ENCODE measurements around the gene CNPY1.
"Not testable (repeated sequence)": the region's sequence is repeated elsewhere in the genome, so short reads cannot be mapped to it uniquely, and the experiment has no call there.

Gene CNPY1

GRCh38 chr7:155577509-155577905, 31.1 kb upstream of the CNPY1 start:
- no peak for DNase-seq

DNA sequence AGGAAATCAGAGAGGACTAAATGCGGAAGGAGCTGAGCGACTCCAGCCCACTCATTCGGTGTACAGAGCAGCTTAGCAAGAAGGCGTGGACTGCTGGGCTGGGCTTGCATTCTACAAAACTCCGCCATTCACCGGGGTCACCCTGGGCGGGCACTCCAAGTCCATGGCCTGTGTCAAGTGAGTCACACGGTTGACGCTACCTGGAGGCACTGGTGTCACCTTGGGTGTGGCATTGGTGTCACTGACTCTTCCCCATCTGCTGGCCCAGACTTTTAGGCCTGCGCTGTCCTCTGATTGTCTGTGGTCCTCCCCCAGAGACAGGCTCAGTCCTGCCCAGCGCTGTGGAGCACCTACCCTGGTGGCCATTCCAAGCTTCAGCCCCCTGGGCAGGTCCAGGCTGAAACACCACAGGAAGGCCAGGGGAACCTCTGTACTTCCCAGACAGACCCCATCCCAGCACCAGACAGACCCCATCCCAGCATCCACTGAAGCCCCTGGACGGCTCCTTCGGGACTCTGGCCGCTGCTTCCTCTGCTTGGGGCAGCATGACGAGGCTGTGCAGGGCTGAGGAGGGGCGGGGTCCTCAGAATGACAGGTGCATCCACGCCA, 30.6 kb upstream of the CNPY1 start:
- DNase-seq = no peak

GRCh38 chr7:155576416-155576815, 30.1 kb upstream of the CNPY1 start:
- DNase-seq = no peak

GRCh38 chr7:155574556-155575290, 28.4 kb upstream of the CNPY1 start:
- no peak for DNase-seq

- DNase-seq = no peak
Observed at GRCh38 chr7:155571581-155572345, 25.4 kb upstream of the CNPY1 start.

- no peak for DNase-seq
Observed at GRCh38 chr7:155570991-155571390, 24.6 kb upstream of the CNPY1 start.

- DNase-seq = no peak
Observed at GRCh38 chr7:155570171-155570958, 24.0 kb upstream of the CNPY1 start.

DNA sequence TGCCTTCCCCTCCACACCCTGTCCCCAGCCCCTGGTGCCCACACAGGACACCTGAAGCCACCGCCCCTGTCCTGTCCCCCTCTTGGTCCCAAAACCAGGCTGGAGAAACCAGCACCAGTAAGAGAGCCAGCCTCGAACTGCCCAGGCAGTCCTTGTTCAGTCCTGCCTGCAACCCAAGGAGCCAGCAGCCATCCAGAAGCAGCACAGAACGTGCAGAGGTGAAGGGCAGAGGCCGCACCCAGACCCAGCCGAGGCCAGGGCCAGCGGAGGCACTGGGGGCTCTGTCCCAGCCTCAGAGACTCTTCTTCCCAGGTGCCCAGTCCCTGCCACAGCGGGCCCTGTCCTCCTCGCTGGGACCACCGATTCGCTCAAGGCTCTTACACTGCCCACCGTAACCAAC, 23.3 kb upstream of the CNPY1 start:
- DNase-seq = no peak

GRCh38 chr7:155568842-155569494, 22.6 kb upstream of the CNPY1 start:
- DNase-seq = no peak

GRCh38 chr7:155568333-155568660, 21.9 kb upstream of the CNPY1 start:
- DNase-seq = no peak

DNA sequence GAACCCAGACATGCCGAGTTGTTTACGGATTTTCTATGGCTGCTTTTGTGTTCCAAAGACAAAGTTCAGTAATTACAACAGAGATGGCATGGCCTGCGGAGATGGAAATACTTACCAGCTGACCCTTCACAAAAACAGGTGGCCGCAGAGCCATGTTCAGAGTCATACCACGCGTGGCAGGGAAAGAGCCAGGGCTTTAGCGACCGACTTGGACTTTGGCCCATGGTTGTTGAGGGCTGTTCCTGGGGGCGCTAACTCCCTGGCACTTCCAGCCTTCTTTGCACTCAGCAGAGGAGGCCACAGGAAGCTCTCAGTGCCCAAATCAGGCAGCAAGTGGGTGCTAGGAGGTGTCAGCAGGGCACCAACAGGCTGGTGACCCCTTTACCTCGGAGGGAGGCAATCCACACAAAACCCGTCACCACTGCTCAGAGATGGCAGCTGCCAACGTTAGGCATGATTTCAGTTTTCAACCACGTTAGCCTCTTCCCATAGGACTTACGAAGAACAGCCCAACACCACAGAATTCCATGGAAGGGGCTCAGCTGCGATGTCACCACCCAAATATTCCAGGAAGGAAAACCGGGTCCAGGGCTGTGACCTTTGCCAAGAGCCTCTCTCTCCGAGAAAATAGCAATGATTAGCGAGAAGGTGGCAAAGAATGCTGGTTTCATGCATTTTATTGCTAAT, 21.4 kb upstream of the CNPY1 start:
- no peak for DNase-seq

GRCh38 chr7:155566011-155566836, 19.9 kb upstream of the CNPY1 start:
- DNase-seq = no peak

DNA sequence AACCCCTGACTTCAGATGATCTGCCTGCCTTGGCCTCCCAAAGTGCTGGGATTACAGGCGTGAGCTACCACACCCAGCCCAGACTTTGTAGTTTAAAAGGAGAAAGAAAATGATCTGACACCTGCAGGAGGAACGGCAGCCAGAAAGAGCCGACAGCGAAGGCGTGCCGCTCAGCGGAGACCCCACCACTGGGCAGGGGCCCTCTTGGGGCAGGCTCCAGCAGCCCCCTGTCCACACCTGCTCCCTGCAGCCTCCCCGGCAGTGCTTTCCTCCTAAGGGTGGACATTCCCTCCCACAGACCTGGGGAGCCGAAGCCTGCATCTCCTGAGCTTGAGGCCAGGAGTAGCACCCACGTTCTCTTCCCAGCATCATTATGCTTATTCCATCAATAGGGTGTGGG, 19.2 kb upstream of the CNPY1 start:
- no peak for DNase-seq

GRCh38 chr7:155562976-155563375, 16.6 kb upstream of the CNPY1 start:
- not testable (repeated sequence) for DNase-seq

DNA sequence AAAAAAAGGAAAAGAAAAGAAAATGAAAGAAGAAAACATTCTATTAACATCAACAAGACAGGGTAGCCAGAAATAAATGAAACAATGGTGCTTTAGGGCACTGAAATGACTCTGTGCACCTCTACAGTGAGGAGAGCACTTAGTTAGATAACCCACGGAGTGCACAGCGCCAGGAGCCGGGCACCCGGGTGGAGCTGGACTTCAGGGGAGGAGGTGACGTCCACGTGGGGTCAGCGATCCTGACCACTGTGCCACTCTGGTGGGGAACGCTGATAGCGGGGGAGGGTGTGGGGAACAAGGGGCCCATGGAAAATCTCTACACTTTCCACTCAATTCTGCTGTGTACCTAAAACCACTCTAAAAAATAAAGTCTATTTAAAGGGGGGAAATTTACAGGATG, 15.7 kb upstream of the CNPY1 start:
- no peak for DNase-seq

DNA sequence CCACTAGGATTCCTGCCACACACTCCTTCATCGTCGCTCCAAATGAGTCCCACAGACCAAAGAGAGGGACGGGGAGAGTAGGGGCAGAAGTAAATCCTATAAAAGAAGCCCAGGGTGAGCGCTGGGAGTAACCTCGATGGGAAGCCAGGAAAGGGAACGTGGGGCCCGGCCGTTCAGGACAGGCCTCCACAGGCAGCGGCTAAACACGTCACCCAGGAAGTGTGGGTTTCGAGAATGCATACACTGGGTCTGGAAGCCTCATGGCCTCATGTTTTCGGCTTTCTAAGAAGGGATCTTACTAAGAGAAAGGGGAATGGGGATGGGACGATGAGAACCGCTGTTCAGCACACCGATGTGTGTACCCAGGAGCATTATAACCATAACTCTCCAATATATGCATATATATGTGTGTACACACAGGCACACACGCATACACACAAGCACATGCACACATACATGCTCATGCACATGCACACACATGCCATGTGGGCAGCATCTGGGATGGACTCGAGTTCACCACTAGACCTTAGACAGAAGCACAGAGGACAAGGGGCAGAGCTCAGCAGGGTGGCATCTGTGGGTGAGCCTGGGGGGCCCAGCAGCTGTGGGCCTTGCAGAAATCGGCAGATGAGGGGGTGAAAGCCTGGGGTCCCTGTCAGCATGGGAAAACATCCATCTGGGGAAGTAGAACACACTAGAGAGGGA, 14.8 kb upstream of the CNPY1 start:
- DNase-seq = no peak

DNA sequence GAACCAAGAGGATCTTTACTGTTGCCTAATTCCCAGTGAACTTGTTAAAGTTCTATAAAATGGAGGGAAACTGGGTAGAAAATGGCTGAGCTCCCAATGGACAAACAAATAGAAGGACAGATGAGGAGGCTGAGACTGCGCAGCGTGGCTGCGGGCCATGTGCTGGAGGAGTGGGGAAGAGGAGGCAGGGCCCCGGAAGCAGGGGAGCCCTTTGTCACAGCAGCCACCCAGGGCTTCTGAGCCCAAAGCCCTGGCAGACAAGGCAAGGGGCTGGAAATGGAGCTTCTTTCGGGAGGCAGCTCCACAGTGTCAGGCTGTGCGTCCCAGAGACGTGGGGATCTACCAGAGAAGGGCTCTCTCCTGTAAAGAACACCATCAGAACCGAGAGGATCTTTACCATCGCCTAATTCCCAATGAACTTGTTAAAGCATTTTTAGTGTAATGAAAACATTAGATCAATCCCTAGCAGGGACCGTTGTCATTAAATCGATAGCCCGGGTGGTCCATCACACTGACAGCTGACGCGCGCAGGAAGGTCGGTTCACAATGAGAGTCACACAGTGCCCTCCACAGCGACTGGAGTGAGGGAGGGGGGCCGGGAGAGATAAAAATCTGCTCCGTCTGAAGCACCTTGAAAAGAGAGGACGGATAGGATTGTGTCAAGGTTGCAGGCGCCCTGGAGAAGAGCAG, 14.0 kb upstream of the CNPY1 start:
- no peak for DNase-seq

DNA sequence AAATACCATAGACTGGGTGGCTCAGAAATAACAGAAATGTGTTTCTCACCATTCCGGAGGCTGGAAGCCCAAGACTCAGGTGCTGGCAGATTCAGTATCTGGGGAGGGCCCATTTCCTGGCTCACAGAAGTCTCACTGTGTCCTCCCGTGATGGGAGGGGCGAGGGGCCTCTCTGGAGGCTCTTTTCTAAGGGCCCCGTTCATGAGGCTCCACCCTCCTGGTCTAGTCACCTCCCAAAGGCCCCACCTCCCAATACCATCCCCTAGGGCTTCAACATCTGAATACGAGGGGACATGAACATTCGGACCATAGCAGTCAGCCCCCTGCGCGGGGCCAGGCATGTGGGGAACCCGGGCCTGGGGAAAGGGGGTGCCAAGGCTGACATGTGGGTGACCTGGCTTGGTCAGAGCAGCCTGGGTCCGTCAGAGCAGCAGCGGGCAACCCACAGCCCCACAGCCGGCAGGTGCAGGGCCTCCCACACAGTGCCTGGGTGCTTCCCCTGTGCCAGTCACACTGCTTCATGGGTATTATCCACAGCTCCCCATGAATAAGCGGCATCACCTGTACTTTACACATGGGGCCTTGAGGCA, 13.3 kb upstream of the CNPY1 start:
- DNase-seq = no peak

GRCh38 chr7:155558961-155559360, 12.6 kb upstream of the CNPY1 start:
- no peak for DNase-seq

- DNase-seq = no peak
Observed at GRCh38 chr7:155558351-155558750, 12.0 kb upstream of the CNPY1 start.

Measured in inflammatory macrophage treated with lipopolysaccharide for 1 hour (primary cell).